SJSA1 (cell line): ENCODE results near the gene PRR13. TPM values are rescaled to one million over a fixed set of nuclear protein-coding genes. Genes with fewer than 3 reads are reported as not detected.
"Not testable (repeated sequence)": the region's sequence is repeated elsewhere in the genome, so short reads cannot be mapped to it uniquely, and the experiment has no call there.

Source experiments
- DNase-seq, 2 experiments: peaks; one replicate each; pipeline ENCODE4 v3.0.0-alpha.2; 2015 to 2020; ENCODE audit warnings: low spot score in 2 of 2, low read depth in 1 of 2
- H3K27ac ChIP-seq: fragments of 250-450 bp; sonication (Bioruptor Pico); 2 replicates; pipeline ENCODE4 v1.5.1; 2020; ENCODE audit warnings: mild to moderate bottlenecking, moderate library complexity
- H3K27me3 ChIP-seq: fragments of 250-450 bp; sonication (Bioruptor Pico); replicated peaks from 2 replicates; pipeline ENCODE4 v1.5.1; 2020; ENCODE audit warnings: mild to moderate bottlenecking, moderate library complexity
- H3K36me3 ChIP-seq: fragments of 250-450 bp; sonication (Bioruptor Pico); 2 replicates; pipeline ENCODE4 v1.5.1; 2020; ENCODE audit warnings: mild to moderate bottlenecking
- H3K4me1 ChIP-seq: fragments of 250-450 bp; sonication (Bioruptor Pico); replicated peaks from 2 replicates; pipeline ENCODE4 v1.6.1; 2021; ENCODE audit warnings: mild to moderate bottlenecking
- H3K4me3 ChIP-seq: fragments of 250-450 bp; sonication (Bioruptor Pico); 2 replicates; pipeline ENCODE4 v1.5.1; 2020; ENCODE audit warnings: mild to moderate bottlenecking
- H3K9me3 ChIP-seq: fragments of 250-450 bp; sonication (Bioruptor Pico); replicated peaks from 2 replicates; pipeline ENCODE4 v1.5.1; 2020; ENCODE audit warnings: mild to moderate bottlenecking
- total RNA-seq: library from RNA; depleted of rRNA; stranded (reverse); fragments of >200 nt; shearing (Covaris generic); gene quantifications from 2 replicates; pipeline ENCODE4 v1.2.3, GENCODE V29; 2014

Gene PRR13
- total RNA-seq, 1 experiment from 2014 or later: 44.7 TPM

DNA sequence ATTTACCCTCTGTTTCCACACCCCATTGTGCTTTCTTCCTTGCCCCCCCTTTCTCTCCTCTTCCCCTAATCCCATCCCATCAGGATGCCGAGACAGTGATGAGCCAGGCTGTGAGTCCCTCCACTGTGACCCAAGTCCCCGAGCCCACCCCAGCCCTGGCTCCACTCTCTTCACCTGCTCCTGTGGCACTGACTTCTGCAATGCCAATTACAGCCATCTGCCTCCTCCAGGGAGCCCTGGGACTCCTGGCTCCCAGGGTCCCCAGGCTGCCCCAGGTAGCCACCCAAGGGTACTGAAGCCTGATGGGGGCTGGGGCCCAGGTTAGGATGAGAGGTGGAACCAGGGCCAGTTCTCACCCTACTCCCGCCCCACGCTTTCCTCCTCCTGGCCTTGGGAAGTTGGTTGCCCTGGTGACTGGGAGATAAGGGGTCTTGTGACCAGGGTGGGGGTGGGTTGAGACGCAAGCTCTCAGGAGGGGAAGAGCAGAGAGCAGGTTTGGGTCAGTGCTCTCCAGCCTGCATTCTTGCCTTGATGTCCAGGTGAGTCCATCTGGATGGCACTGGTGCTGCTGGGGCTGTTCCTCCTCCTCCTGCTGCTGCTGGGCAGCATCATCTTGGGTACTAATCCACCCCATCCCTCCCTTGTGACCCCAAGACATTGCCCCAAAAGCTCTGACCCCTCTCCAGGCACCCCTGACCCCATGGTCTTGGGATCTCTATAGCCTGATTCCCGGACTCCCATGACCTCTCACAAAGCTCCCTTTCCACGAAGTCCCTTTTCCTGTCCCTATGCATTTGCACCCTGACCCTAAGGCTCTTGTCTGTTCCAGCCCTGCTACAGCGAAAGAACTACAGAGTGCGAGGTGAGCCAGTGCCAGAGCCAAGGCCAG, 16.7 kb upstream of the PRR13 start:
- no peak overlapping the region for H3K4me3 ChIP-seq
- H3K27me3 ChIP-seq: no peaks in the 10 kb centered on the region
- H3K27ac ChIP-seq: no peak overlapping the region
- H3K4me1 ChIP-seq: peaks cover 19% of the 10 kb centered on the region
- no peaks in the 10 kb centered on the region for H3K36me3 ChIP-seq
- H3K9me3 ChIP-seq: no peaks in the 10 kb centered on the region
- DNase-seq: no peak

DNA sequence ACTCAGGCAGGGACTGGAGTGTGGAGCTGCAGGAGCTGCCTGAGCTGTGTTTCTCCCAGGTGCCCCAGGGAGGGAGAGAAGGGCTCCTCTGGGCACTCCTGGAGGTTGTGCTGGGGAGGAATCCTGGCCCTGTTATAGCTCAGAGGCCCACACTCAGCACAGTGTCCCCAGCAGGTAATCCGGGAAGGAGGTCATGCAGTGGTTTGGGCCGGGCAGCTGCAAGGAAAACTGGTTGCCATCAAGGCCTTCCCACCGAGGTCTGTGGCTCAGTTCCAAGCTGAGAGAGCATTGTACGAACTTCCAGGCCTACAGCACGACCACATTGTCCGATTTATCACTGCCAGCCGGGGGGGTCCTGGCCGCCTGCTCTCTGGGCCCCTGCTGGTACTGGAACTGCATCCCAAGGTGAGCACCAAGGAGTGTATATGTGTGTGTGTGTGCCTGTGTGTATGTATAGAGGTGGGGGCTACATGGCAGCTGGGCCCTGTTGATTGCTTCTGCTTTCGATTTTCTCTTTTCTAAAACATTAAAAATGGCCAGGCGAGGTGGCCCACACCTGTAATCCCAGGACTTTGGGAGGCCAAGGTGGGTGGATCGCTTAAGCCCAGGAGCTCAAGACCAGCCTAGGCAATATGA, 15.9 kb upstream of the PRR13 start:
- Histone ChIP-seq H3K4me3 (no peak overlapping the region), H3K9me3 (no peaks in the 10 kb centered on the region), H3K4me1 (peaks cover 19% of the 10 kb centered on the region), H3K27me3 (no peaks in the 10 kb centered on the region), H3K27ac (no peak overlapping the region), H3K36me3 (no peaks in the 10 kb centered on the region)
- DNase-seq: no peak

DNA sequence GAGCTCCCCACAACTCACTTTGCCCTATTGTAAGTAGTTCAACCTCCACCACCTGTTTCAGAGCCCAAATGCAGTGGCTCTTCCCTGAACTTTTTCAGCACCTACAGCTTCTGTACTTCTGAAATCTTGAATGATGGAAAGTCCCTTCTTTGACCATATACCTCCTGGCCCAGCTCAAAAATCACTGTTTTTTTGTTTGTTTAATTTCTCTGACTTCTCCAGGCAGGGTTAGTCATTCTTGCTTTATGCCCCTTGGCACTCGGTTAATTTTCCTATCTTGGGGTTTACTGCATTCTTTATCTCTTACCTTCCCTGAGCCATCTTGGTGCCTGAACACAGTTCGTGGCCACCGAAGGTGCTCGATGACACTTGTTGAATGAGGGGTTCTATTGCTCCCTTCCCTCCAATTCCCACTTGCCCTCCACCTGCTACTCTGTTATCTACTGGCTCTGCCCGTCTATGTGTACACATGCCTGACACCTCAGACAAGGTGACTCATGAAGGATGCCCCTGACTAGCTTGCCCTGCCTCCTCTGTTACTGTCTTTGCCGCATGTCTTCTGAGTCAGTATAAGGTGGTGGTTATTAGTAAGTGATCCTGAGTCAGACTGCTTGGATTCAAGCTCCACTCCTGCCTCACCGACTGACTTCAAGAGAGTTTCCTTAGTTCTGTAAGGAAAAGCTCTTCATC, 13.5 kb upstream of the PRR13 start:
- DNase-seq: peak; percentile 47 to 63
- Histone ChIP-seq H3K27ac (no peak overlapping the region), H3K4me1 (peaks cover 11% of the 10 kb centered on the region), H3K4me3 (no peak overlapping the region), H3K27me3 (no peaks in the 10 kb centered on the region), H3K9me3 (no peaks in the 10 kb centered on the region), H3K36me3 (no peaks in the 10 kb centered on the region)

DNA sequence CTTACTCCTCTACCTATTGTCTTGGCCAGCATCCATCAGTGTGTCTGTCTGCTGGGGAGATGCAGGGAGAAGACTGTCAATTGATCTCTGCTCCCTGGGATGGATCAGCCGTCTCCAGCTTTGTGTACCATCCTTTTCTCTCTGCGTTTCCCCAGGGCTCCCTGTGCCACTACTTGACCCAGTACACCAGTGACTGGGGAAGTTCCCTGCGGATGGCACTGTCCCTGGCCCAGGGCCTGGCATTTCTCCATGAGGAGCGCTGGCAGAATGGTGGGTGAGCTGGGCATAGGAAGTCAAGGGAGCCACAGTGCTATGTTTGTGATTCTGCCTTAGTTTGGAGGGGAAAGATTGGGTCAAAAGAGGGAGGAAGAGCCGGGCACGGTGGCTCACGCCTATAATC, 12.8 kb upstream of the PRR13 start:
- Histone ChIP-seq H3K27me3 (no peaks in the 10 kb centered on the region), H3K9me3 (no peaks in the 10 kb centered on the region), H3K4me3 (no peak overlapping the region), H3K36me3 (no peaks in the 10 kb centered on the region), H3K4me1 (peaks cover 11% of the 10 kb centered on the region), H3K27ac (no peak overlapping the region)
- no peak for DNase-seq

DNA sequence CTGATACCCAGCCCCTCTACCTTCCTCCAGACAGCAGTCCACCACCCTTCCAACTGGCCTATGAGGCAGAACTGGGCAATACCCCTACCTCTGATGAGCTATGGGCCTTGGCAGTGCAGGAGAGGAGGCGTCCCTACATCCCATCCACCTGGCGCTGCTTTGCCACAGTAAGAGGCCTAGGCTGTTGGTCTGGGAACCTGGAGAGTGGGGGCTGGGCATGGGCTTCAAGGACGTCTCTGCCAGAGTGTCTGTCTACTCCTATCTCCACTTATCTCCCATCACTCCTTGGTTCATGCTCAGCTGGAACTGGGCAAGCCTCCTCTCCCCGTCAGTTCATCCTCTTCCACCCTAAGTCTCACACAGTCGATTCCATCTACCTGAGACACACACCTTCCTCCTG, 11.4 kb upstream of the PRR13 start:
- Histone ChIP-seq H3K36me3 (no peaks in the 10 kb centered on the region), H3K27ac (no peak overlapping the region), H3K27me3 (no peaks in the 10 kb centered on the region), H3K4me3 (no peak overlapping the region), H3K9me3 (no peaks in the 10 kb centered on the region), H3K4me1 (peaks cover 11% of the 10 kb centered on the region)
- no peak for DNase-seq

DNA sequence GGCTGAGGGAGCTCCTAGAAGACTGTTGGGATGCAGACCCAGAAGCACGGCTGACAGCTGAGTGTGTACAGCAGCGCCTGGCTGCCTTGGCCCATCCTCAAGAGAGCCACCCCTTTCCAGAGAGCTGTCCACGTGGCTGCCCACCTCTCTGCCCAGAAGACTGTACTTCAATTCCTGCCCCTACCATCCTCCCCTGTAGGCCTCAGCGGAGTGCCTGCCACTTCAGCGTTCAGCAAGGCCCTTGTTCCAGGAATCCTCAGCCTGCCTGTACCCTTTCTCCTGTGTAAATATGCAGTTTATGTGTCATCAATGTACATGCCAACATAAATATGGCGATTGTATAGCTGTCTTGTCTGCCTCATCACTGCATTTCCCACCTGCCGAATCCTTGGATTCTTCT, 10.3 kb upstream of the PRR13 start:
- H3K36me3 ChIP-seq: no peaks in the 10 kb centered on the region
- H3K27me3 ChIP-seq: no peaks in the 10 kb centered on the region
- H3K27ac ChIP-seq: no peak overlapping the region
- no peak for DNase-seq
- peaks cover 11% of the 10 kb centered on the region for H3K4me1 ChIP-seq
- H3K4me3 ChIP-seq: no peak overlapping the region
- H3K9me3 ChIP-seq: no peaks in the 10 kb centered on the region

DNA sequence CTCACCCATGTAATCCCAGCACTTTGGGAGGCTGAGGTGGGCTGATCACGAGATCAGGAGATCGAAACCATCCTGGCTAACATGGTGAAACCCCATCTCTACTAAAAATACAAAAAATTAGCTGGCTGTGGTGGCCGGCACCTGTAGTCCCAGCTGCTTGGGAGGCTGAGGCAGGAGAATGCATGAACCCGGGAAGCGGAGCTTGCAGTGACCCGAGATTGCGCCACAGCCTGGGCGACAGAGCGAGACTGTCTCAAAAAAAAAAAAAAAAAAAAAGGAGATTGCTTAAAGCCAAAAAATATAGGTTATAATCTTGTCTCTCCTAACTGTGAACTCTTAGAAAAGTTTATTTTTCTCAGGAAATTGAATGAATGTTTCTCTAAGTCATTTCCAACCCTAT, 6.2 kb upstream of the PRR13 start:
- not testable (repeated sequence) for H3K4me3 ChIP-seq, H3K4me1 ChIP-seq, H3K36me3 ChIP-seq, H3K9me3 ChIP-seq, H3K27me3 ChIP-seq, H3K27ac ChIP-seq, DNase-seq

DNA sequence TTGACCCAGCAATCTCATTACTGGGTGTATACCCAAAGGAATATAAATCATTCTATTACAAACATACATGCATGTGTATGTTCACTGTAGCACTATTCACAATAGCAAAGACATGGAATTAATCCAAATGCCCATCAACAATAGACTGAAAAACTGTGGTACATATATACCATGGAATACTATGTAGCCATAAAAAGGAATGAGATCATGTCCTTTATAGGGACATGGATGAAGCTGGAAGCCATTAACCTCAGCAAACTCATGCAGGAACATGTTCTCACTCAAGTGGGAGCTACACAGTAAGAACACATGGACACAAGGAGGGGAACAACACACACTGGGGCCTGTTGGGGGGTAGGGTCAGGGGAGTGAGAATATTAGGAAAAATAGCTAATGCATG, 2.0 kb upstream of the PRR13 start:
- not testable (repeated sequence) for H3K27ac ChIP-seq, DNase-seq, H3K9me3 ChIP-seq, H3K27me3 ChIP-seq, H3K4me1 ChIP-seq, H3K4me3 ChIP-seq
- peaks cover 14% of the 10 kb centered on the region for H3K36me3 ChIP-seq

DNA sequence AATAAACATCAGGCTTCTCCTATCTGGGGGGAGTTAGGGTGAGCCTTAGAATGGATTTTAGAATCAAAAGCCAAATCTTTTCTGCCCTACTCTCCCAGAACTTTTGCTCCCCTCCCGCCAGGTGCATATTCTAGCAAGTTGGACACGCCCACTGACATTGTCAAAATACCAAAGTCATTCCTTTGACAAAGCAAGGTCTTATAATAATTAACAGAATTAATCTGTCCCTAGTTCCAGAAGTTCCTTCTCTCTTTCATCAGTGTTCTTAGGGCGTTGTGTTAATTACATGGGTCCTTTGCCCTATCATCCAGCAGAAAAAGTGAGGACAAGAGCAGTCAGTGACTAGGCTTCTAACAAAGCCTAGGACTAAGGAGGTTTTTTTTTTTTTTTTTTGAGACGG, 2.4 kb downstream of the PRR13 start:
- H3K27ac ChIP-seq: no peak overlapping the region
- peaks cover 9% of the 10 kb centered on the region for H3K4me1 ChIP-seq
- no peak overlapping the region for H3K4me3 ChIP-seq
- H3K27me3 ChIP-seq: no peaks in the 10 kb centered on the region
- H3K9me3 ChIP-seq: no peaks in the 10 kb centered on the region
- H3K36me3 ChIP-seq: peaks cover 37% of the 10 kb centered on the region
- DNase-seq: no peak

DNA sequence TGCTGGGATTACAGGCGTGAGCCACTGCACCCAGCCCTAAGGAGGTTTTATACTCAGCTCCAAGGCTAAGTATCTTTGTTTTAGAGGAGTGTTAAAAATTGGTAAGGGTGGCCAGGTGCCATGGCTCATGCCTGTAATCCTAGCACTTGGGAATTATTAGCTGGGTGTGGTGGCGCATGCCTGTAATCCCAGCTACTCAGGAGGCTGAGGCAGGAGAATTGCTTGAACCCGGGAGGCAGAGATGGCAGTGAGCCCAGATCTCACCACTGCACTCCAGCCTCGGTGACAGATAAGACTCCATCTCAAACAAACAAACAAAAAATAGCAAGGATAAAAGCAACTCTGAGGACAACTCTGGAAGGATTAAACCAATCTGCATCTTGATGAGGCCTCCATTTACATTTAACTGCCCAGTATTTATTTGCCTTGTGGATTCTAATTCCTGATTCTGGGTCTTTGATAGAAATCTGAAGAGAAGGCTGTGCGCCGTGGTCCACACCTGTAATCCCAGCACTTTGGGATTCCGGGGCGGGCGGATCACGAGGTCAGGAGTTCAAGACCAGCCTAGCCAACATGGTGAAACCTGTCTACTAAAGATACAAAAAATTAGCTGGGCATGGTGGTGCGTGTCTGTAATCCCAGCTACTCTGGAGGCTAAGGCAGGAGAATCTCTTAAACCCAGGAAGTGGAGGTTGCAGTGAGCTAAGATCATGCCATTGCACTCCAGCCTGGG, 3.2 kb downstream of the PRR13 start:
- H3K27ac ChIP-seq, DNase-seq, H3K27me3 ChIP-seq, H3K4me3 ChIP-seq, H3K4me1 ChIP-seq, H3K9me3 ChIP-seq: not testable (repeated sequence)
- peaks cover 37% of the 10 kb centered on the region for H3K36me3 ChIP-seq

DNA sequence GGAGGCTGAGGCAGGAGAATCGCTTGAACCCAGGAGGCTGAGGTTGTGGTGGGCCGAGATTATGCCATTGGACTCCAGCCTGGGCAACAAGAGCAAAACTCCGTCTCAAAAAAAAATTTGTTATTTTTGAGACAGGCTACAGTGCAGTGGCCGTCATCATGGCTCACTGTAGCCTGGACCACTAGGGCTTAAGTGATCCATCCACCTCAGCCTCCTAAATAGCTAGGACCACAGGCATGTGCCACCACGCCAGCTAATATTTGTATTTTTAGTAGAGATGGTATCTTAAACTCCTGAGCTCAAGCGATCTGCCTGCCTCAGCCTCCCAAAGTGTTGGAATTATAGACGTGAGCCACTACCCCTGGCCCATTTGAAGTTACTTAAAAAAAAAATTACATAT, 9.4 kb downstream of the PRR13 start:
- Histone ChIP-seq H3K27me3 (no peaks in the 10 kb centered on the region), H3K4me3 (no peak overlapping the region), H3K36me3 (peaks cover 49% of the 10 kb centered on the region), H3K9me3 (no peaks in the 10 kb centered on the region), H3K4me1 (peaks cover 17% of the 10 kb centered on the region), H3K27ac (no peak overlapping the region)
- no peak for DNase-seq

DNA sequence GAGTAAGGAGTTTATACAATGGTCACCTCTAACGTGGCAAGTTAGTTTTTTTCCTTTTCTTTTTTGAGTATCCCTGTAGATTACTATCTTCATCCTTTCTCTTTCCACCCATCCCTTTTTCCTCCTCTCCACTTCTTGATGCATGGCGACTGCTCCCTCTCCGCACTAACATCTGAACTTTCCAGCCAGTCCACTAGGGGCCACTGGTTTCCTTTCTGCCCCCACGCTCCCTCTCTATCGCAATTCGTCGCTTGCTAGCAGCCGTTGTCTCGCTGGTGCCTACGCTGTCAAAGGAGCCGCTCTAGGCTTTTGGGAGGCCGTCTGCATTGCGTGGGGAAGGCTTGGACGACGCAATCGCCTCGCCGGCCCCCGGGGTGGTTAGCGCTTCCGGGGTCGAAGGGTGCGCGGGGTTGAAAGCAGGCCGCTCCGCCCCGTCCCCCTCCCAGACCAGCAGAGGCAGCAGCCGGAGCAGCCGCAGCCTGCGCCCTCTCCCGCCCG, 10.2 kb downstream of the PRR13 start, which contains the start of gene PCBP2:
PCBP2 (plus strand) TSS at position 442 of the 498 bp plus-strand sequence. CDS start 2,699 bp downstream, outside the sequence.
- peak within 1 kb of the TSS; percentile 93 for H3K4me3 ChIP-seq
- DNase-seq: peak; percentile 97 to 99
- H3K9me3 ChIP-seq: no peaks in the 10 kb centered on the region
- H3K27ac ChIP-seq: peak within 1 kb of the TSS; percentile 97
- H3K36me3 ChIP-seq: peaks cover 52% of the 10 kb centered on the region
- H3K4me1 ChIP-seq: peaks cover 17% of the 10 kb centered on the region
- no peaks in the 10 kb centered on the region for H3K27me3 ChIP-seq
